ENCODE results near the gene FEZ2. TPM values are rescaled to one million over a fixed set of nuclear protein-coding genes. Genes with fewer than 3 reads are reported as not detected.

FEZ2 gene
- polyA plus RNA-seq, 1 donor from 2014 or later = 36.8 TPM

- Histone ChIP-seq H3K9ac (ENCODE audit: low read length) (no peak overlapping the region), H3F3A (ENCODE audit: insufficient read depth, low read length, poor library complexity, severe bottlenecking) (no peaks in the 10 kb centered on the region), H3K9me2 (ENCODE audit: insufficient read depth, low read length) (no peaks in the 10 kb centered on the region), H3K27ac (ENCODE audit: low read length) (no peak overlapping the region), H2AFZ (ENCODE audit: low read depth, low read length) (no peak overlapping the region), H3K4me3 (ENCODE audit: low read length) (no peak overlapping the region), H3K9me3 (ENCODE audit: low read length) (no peaks in the 10 kb centered on the region), H3K27me3 (ENCODE audit: insufficient read depth, low read depth, low read length) (no peaks in the 10 kb centered on the region), H3K4me2 (ENCODE audit: low read length) (no peak overlapping the region), H3K36me3 (ENCODE audit: insufficient read depth, low read length) (no peaks in the 10 kb centered on the region), H4K20me1 (ENCODE audit: insufficient read depth) (no peaks in the 10 kb centered on the region), H3K79me2 (replicated peaks; ENCODE audit: insufficient read depth, low read length) (no peaks in the 10 kb centered on the region)
- TF ChIP-seq RAD21 (conservative IDR thresholded peaks at IDR 0.05) (no peak), SMC3 (conservative IDR thresholded peaks at IDR 0.05; ENCODE audit: poor library complexity) (no peak), REST (IDR thresholded peaks at IDR 0.05; ENCODE audit: borderline replicate concordance) (no peak), EP300 (conservative IDR thresholded peaks at IDR 0.05; ENCODE audit: poor library complexity, severe bottlenecking) (no peak), TAF1 (IDR thresholded peaks at IDR 0.05; ENCODE audit: low read depth) (no peak), POLR2AphosphoS5 (IDR thresholded peaks at IDR 0.05) (no peak), EZH2 (IDR thresholded peaks at IDR 0.05; ENCODE audit: borderline replicate concordance, insufficient read depth, low read length, poor library complexity, severe bottlenecking) (no peak), MXI1 (conservative IDR thresholded peaks at IDR 0.05; ENCODE audit: poor library complexity, severe bottlenecking) (no peak)
- TF ChIP-seq, protein P1, sequence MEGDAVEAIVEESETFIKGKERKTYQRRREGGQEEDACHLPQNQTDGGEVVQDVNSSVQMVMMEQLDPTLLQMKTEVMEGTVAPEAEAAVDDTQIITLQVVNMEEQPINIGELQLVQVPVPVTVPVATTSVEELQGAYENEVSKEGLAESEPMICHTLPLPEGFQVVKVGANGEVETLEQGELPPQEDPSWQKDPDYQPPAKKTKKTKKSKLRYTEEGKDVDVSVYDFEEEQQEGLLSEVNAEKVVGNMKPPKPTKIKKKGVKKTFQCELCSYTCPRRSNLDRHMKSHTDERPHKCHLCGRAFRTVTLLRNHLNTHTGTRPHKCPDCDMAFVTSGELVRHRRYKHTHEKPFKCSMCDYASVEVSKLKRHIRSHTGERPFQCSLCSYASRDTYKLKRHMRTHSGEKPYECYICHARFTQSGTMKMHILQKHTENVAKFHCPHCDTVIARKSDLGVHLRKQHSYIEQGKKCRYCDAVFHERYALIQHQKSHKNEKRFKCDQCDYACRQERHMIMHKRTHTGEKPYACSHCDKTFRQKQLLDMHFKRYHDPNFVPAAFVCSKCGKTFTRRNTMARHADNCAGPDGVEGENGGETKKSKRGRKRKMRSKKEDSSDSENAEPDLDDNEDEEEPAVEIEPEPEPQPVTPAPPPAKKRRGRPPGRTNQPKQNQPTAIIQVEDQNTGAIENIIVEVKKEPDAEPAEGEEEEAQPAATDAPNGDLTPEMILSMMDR (IDR thresholded peaks at IDR 0.05; ENCODE audit: poor library complexity, severe bottlenecking) = no peak
Measured at GRCh38 chr2:36511858-36512603, 85.9 kb downstream of the FEZ2 start.

DNA sequence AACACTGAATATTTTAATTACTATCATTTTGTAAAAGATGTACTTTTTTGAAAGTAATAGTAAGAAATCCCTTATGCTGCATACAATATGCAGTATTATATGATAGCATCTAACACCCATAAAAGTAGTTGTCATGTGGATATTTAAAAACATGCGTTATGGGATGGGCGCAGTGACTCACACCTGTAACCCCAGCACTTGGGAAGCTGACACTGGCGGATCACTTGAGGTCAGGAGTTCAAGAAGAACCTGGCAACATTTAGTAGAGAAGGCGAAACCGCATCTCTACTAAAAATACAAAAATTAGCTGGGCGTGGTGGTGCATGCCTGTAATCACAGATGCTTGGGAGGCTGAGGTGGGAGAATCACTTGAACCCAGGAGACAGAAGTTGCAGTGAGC lies 88.9 kb downstream of the FEZ2 start:
- Histone ChIP-seq H3K9ac (ENCODE audit: low read length) (no peak overlapping the region), H4K20me1 (ENCODE audit: insufficient read depth) (no peaks in the 10 kb centered on the region), H3K79me2 (replicated peaks; ENCODE audit: insufficient read depth, low read length) (no peaks in the 10 kb centered on the region), H3K9me2 (ENCODE audit: insufficient read depth, low read length) (no peaks in the 10 kb centered on the region), H3K4me2 (ENCODE audit: low read length) (no peak overlapping the region), H3K9me3 (ENCODE audit: low read length) (no peaks in the 10 kb centered on the region), H3K4me3 (ENCODE audit: low read length) (no peak overlapping the region), H3K27me3 (ENCODE audit: insufficient read depth, low read depth, low read length) (no peaks in the 10 kb centered on the region), H3K36me3 (ENCODE audit: insufficient read depth, low read length) (no peaks in the 10 kb centered on the region), H3K27ac (ENCODE audit: low read length) (no peak overlapping the region), H3F3A (ENCODE audit: insufficient read depth, low read length, poor library complexity, severe bottlenecking) (no peaks in the 10 kb centered on the region), H2AFZ (ENCODE audit: low read depth, low read length) (no peak overlapping the region)
- TF ChIP-seq RAD21 (conservative IDR thresholded peaks at IDR 0.05) = no peak
- no peak for TF ChIP-seq POLR2AphosphoS5 (IDR thresholded peaks at IDR 0.05)
- no peak for TF ChIP-seq TAF1 (IDR thresholded peaks at IDR 0.05; ENCODE audit: low read depth)
- no peak for TF ChIP-seq EZH2 (IDR thresholded peaks at IDR 0.05; ENCODE audit: borderline replicate concordance, insufficient read depth, low read length, poor library complexity, severe bottlenecking)
- TF ChIP-seq MXI1 (conservative IDR thresholded peaks at IDR 0.05; ENCODE audit: poor library complexity, severe bottlenecking) = no peak
- TF ChIP-seq, protein P1 (IDR thresholded peaks at IDR 0.05; ENCODE audit: poor library complexity, severe bottlenecking) = no peak
- no peak for TF ChIP-seq SMC3 (conservative IDR thresholded peaks at IDR 0.05; ENCODE audit: poor library complexity)
- no peak for TF ChIP-seq REST (IDR thresholded peaks at IDR 0.05; ENCODE audit: borderline replicate concordance)
- TF ChIP-seq EP300 (conservative IDR thresholded peaks at IDR 0.05; ENCODE audit: poor library complexity, severe bottlenecking) = no peak

Data from neural cell (in vitro differentiated cells).